ENCODE measurements around the gene MIA.

DNA sequence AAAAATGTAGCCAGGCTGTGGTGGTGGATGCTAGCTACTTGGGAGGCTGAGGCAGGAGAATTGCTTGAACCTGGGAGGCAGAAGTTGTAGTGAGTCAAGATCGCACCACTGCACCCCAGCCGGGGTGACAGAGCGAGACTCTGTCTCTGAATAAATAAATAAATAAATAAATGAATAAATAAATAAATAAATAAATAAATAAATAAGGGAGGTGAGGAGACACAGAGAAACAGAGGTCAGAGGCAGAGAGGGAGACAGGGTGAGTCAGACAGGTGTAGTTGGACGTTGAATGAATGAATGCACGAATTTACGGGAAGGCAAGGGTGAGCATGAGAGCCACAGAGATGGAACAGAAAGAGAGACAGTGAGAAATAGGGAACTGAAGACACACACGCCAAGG lies 5.8 kb downstream of the MIA start:
- TF ChIP-seq, protein P1, sequence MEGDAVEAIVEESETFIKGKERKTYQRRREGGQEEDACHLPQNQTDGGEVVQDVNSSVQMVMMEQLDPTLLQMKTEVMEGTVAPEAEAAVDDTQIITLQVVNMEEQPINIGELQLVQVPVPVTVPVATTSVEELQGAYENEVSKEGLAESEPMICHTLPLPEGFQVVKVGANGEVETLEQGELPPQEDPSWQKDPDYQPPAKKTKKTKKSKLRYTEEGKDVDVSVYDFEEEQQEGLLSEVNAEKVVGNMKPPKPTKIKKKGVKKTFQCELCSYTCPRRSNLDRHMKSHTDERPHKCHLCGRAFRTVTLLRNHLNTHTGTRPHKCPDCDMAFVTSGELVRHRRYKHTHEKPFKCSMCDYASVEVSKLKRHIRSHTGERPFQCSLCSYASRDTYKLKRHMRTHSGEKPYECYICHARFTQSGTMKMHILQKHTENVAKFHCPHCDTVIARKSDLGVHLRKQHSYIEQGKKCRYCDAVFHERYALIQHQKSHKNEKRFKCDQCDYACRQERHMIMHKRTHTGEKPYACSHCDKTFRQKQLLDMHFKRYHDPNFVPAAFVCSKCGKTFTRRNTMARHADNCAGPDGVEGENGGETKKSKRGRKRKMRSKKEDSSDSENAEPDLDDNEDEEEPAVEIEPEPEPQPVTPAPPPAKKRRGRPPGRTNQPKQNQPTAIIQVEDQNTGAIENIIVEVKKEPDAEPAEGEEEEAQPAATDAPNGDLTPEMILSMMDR (conservative IDR thresholded peaks at IDR 0.05 in 1 of 2, IDR thresholded peaks at IDR 0.05 in 1 of 2; ENCODE audit: low read depth in 1 of 2, low read length in 2 of 2) = no peak
- TF ChIP-seq EZH2 (IDR thresholded peaks at IDR 0.05; ENCODE audit: low read length, missing control alignments) = no peak

Measured in fibroblast of lung (primary cell).